IPS DF 6.9 (cell line): ENCODE data around the gene RER1.

Experiments
- DNase-seq: peaks from one replicate; pipeline ENCODE4 v3.0.0-alpha.2; 2013; ENCODE audit warnings: low read depth, low spot score
- H3K27ac ChIP-seq: one replicate; pipeline ENCODE4 v1.5.1; 2013; ENCODE audit warnings: low read length, control low read depth
- H3K27me3 ChIP-seq: 2 replicates; pipeline ENCODE4 v1.6.1; 2013; ENCODE audit warnings: mild to moderate bottlenecking, low read length; ENCODE audit not compliant: control insufficient read depth, insufficient read depth
- H3K36me3 ChIP-seq: 2 replicates; pipeline ENCODE4 v1.6.1; 2013; ENCODE audit warnings: low read length; ENCODE audit not compliant: control insufficient read depth, insufficient read depth
- H3K4me1 ChIP-seq: 2 replicates; pipeline ENCODE4 v1.6.1; 2013; ENCODE audit warnings: low read length; ENCODE audit not compliant: control insufficient read depth, insufficient read depth
- H3K4me3 ChIP-seq: 2 replicates; pipeline ENCODE4 v1.5.1; 2013; ENCODE audit warnings: mild to moderate bottlenecking, low read length
- H3K9me3 ChIP-seq: 2 replicates; pipeline ENCODE4 v1.6.1; 2013; ENCODE audit warnings: low read length, inconsistent platforms; ENCODE audit not compliant: control insufficient read depth, insufficient read depth
- WGBS: extraction: QIAGEN DNeasy Blood & Tissue Kit; methylation state at CpG from one replicate; pipeline ENCODE4 v1.1.7; 2013; ENCODE audit warnings: mixed read lengths, missing lambda C conversion rate; ENCODE audit not compliant: insufficient read length, insufficient coverage; 5-methylcytosine and 5-hydroxymethylcytosine counted together

The RER1 gene

DNA sequence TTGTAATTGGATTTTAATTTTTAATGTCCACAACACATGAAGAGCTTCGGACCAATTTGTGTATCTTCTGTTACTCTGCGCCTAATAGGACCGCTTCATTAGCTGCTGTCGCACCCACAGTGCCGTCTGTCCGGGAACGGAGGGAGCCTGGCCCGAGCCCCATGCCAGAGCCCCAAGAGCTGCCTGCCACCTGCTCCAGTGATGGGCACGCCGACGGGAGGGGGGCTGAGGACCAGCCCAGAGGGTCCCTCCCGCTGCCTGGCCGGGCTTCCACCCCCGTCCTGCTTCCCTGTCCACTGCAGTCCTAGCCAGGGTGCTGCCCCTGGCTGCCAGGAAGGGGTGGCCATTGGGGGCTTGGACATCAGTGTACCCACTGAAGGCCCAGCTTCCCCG is 54.2 kb downstream of the RER1 start:
- H3K27me3 ChIP-seq: peaks cover 17% of the 10 kb centered on the region

GRCh38 chr1:2446394-2446793 is 54.8 kb downstream of the RER1 start:
- no CpG with 5 or more reads among the region's 13 CpGs for WGBS
- no peak for DNase-seq
- Histone ChIP-seq H3K9me3 (no peaks in the 10 kb centered on the region), H3K27ac (no peak overlapping the region), H3K36me3 (no peaks in the 10 kb centered on the region; the same call in 1 of the 2 replicates), H3K27me3 (peaks cover 17% of the 10 kb centered on the region), H3K4me1 (peaks cover 2% of the 10 kb centered on the region; the same call in 1 of the 2 replicates), H3K4me3 (no peak overlapping the region)

More for the DNA sequence above, 54.2 kb downstream of the RER1 start:
- H3K4me3 ChIP-seq: no peak overlapping the region
- no peaks in the 10 kb centered on the region for H3K9me3 ChIP-seq
- H3K4me1 ChIP-seq: peaks cover 2% of the 10 kb centered on the region; the same call in 1 of the 2 replicates
- DNase-seq: no peak
- no peak overlapping the region for H3K27ac ChIP-seq
- no peaks in the 10 kb centered on the region; the same call in 1 of the 2 replicates for H3K36me3 ChIP-seq
- no CpG with 5 or more reads among the region's 15 CpGs for WGBS

DNA sequence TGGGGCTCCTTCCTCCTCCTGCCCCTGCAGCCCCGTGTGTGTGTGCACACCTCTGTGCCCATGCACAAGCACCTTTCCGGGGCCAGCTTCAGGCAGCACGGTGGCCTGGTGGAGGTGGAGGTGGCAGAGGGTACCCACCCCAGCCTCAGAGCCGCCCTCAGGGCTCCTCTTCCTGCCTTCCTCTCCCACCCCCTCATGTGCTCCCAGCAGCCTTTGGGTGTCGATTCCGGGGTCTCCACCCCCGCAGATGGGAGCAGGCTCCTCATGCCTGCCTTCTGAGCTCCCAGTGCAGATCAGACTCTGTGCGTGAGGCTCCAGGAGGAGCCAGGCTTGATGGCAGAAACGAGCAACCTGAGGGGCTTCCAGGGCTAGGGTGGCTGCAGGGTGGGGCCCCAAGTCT is 55.2 kb downstream of the RER1 start:
- DNase-seq: no peak
- no peak overlapping the region for H3K4me3 ChIP-seq
- no CpG with 5 or more reads among the region's 9 CpGs for WGBS

DNA sequence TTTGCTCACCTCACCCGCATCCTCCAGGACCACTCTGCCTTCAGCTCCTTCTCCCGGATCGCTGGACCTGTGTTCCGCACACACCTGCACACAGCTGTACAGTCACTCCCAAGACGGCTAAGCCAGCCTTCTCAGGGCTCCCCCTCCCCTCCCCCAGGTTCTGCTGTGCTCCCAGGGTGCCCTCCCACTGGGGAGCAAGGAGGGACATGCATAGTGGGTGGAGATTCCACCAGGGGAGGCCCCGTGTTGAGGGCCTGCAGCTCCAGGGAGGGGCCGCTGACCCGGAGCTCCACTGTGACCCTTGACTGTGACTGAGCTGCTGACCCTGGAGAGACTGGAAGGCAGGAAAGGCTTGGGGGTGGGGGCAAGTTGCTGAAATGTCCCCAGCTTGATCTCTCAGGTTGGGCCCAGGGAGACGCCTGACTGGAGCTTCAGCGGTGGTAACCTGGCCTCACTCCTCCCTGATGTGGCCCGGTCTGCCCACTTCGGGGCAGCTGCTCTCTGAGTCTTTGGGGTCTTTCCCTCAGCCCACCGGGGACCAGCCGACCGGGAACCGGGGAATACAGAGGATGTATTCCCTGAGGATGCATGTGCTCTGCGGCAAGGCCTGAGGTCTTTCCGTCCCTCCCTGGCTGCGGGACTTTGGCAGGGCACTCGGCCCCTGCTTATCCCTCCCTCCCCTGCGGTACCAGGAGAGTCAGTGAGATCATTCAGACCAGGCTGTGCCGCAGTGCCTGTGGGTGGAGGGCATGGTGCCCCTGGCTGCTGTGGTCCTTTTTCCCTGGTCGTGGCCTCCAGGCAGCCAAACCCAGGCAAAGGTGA is 55.8 kb downstream of the RER1 start:
- no CpG with 5 or more reads among the region's 23 CpGs for WGBS
- H3K4me1 ChIP-seq: peaks cover 2% of the 10 kb centered on the region; the same call in 1 of the 2 replicates
- H3K4me3 ChIP-seq: no peak overlapping the region
- no peaks in the 10 kb centered on the region for H3K9me3 ChIP-seq
- peaks cover 13% of the 10 kb centered on the region for H3K27me3 ChIP-seq
- H3K27ac ChIP-seq: no peak overlapping the region
- DNase-seq: no peak
- H3K36me3 ChIP-seq: no peaks in the 10 kb centered on the region; the same call in 1 of the 2 replicates

More for the DNA sequence above, 55.2 kb downstream of the RER1 start:
- Histone ChIP-seq H3K36me3 (no peaks in the 10 kb centered on the region; the same call in 1 of the 2 replicates), H3K4me1 (peaks cover 2% of the 10 kb centered on the region; the same call in 1 of the 2 replicates), H3K27ac (no peak overlapping the region), H3K27me3 (peaks cover 17% of the 10 kb centered on the region), H3K9me3 (no peaks in the 10 kb centered on the region)

- Histone ChIP-seq H3K4me3 (no peak overlapping the region), H3K27me3 (peaks cover 8% of the 10 kb centered on the region; the same call in 1 of the 2 replicates), H3K36me3 (no peaks in the 10 kb centered on the region; the same call in 1 of the 2 replicates), H3K27ac (no peak overlapping the region), H3K4me1 (peaks cover 3% of the 10 kb centered on the region; the same call in 1 of the 2 replicates), H3K9me3 (no peaks in the 10 kb centered on the region)
- WGBS: no CpG with 5 or more reads among the region's 18 CpGs
- no peak for DNase-seq
Measured at GRCh38 chr1:2448098-2448445, 56.4 kb downstream of the RER1 start.

- H3K27ac ChIP-seq: no peak overlapping the region
- no peaks in the 10 kb centered on the region for H3K36me3 ChIP-seq
- peaks cover 3% of the 10 kb centered on the region; the same call in 1 of the 2 replicates for H3K4me1 ChIP-seq
- WGBS: no CpG with 5 or more reads among the region's 23 CpGs
- H3K9me3 ChIP-seq: no peaks in the 10 kb centered on the region
- 0 out of 2 replicates have a peak, but pooled peaks cover 2% of the 10 kb centered on the region for H3K27me3 ChIP-seq
- H3K4me3 ChIP-seq: no peak overlapping the region
- DNase-seq: no peak
Measured at GRCh38 chr1:2449636-2450454, 58.2 kb downstream of the RER1 start.

DNA sequence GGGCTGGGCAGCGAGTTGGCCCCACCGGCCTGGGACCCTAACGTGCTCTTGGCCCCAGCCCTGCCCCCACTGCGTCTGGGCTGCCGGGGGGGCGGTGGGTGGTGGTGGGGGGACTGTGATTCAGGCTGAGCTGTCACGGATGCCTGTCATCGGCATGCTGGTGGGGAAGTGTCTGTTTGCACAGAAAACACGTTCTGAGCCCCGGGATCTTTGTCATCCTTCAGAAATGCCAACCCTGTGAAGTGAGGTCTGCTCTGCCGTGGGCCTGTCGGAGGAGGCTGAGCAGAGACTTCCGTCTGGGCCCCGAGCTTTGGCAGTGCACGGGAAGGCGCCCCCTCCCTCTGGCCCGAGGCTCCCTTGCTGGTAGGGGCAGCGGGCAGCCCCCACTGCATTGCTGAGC is 60.1 kb downstream of the RER1 start:
- H3K4me3 ChIP-seq: no peak overlapping the region
- H3K27ac ChIP-seq: no peak overlapping the region
- H3K4me1 ChIP-seq: peaks cover 3% of the 10 kb centered on the region; the same call in 1 of the 2 replicates
- H3K36me3 ChIP-seq: no peaks in the 10 kb centered on the region
- H3K27me3 ChIP-seq: no peaks in the 10 kb centered on the region
- H3K9me3 ChIP-seq: no peaks in the 10 kb centered on the region
- no peak for DNase-seq
- WGBS: no CpG with 5 or more reads among the region's 18 CpGs

GRCh38 chr1:2452201-2452931 is 60.7 kb downstream of the RER1 start:
- H3K27me3 ChIP-seq: no peaks in the 10 kb centered on the region
- H3K36me3 ChIP-seq: no peaks in the 10 kb centered on the region
- no peak overlapping the region for H3K27ac ChIP-seq
- no CpG with 5 or more reads among the region's 21 CpGs for WGBS
- no peak overlapping the region for H3K4me3 ChIP-seq
- DNase-seq: no peak
- no peaks in the 10 kb centered on the region for H3K9me3 ChIP-seq
- peaks cover 1% of the 10 kb centered on the region; the same call in 1 of the 2 replicates for H3K4me1 ChIP-seq

DNA sequence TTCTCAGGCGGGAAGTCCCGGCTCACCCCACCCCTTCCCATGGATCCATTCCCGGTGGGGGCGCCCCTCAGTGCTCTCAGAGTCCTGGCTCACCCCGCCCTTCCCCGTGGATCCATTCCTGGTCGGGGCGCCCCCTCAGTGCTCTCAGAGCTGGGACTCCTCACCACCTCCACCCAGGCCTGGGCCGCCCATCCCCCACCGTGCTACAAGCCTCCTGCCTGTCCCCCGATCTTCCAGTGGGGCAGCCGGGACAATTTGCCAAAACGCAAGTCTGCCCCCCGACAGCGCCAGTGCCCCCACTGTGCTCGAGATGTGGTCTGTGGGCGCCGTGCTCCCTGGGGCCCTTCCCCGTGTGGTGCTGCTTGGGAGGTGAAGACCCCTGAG is 61.3 kb downstream of the RER1 start:
- no CpG with 5 or more reads among the region's 19 CpGs for WGBS
- Histone ChIP-seq H3K27ac (no peak overlapping the region), H3K4me3 (no peak overlapping the region)

GRCh38 chr1:2454227-2454626 is 62.6 kb downstream of the RER1 start:
- Histone ChIP-seq H3K36me3 (no peaks in the 10 kb centered on the region), H3K27me3 (no peaks in the 10 kb centered on the region), H3K4me3 (no peak overlapping the region), H3K4me1 (peaks cover 1% of the 10 kb centered on the region; the same call in 1 of the 2 replicates), H3K9me3 (no peaks in the 10 kb centered on the region), H3K27ac (no peak overlapping the region)
- DNase-seq: no peak
- no CpG with 5 or more reads among the region's 10 CpGs for WGBS

More for the DNA sequence above, 61.3 kb downstream of the RER1 start:
- DNase-seq: no peak
- Histone ChIP-seq H3K36me3 (no peaks in the 10 kb centered on the region), H3K27me3 (no peaks in the 10 kb centered on the region), H3K9me3 (no peaks in the 10 kb centered on the region), H3K4me1 (peaks cover 1% of the 10 kb centered on the region; the same call in 1 of the 2 replicates)
